GM18519 (cell line): ENCODE data around the gene RPL29.

Experiments
- ATAC-seq: cut with Tn5 transposase; IDR thresholded peaks from one replicate; pipeline ENCODE4 v1.9.1; 2021; ENCODE audit warnings: mild to moderate bottlenecking, moderate library complexity; ENCODE audit not compliant: unreplicated experiment, low FRiP score

The RPL29 gene

DNA sequence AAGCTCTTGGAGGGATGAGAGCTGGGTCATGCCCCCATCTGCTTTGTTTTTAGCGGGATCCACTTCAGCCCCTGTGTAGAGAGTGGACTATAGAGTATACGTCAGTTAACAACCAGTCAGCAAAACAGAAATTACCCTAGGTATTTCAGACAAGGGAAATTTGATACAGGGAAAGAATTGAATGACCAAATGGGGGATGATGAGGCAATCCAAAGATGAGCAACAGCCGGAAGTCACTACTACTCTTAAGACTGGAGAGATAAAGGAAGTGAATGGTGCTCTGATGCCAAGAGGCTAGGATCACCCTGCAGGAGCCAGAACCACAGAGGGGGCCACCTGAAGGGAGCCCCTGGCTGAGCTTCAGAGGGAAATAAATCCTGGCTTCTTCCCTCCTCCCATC lies 42.2 kb downstream of the RPL29 start:
- ATAC-seq, result no peak

DNA sequence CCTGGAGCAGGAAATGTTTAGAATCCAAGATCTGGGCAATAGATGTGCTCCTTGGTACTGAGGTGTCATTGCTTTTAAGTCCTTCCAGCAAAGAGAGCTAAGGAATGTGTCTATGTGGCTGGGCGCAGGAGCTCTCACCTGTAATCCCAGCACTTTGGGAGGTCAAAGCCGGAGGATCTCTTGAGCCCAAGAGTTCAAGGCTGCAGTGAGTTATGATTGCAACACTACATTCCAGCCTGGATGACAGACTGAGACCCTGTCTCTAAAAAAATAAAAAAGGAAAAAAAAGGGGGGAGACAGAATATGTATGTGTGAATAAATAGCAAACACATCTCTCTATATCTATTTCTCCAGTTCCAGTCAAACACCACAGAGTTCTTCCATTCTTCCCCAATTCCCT lies 44.8 kb downstream of the RPL29 start:
- ATAC-seq, result no peak

DNA sequence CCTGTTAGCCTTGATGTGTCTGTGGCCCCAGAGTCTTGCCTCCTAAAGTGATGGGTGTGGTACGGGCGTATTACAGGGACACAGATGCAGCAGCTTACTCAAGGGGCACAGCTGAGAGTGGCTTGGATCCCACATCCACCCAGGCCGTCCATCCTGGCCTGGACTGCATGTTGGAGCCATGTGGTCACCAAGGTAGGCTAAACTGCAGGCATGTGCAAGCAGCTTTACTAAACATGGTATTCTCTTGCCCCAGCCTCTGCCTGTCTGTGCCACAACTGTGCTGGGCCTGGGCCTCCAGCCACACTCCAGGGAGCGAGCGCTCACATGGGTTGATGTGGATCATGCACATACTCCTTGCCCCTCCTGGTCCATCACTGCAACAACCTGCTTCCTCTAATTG lies 46.6 kb downstream of the RPL29 start:
- ATAC-seq, result no peak

DNA sequence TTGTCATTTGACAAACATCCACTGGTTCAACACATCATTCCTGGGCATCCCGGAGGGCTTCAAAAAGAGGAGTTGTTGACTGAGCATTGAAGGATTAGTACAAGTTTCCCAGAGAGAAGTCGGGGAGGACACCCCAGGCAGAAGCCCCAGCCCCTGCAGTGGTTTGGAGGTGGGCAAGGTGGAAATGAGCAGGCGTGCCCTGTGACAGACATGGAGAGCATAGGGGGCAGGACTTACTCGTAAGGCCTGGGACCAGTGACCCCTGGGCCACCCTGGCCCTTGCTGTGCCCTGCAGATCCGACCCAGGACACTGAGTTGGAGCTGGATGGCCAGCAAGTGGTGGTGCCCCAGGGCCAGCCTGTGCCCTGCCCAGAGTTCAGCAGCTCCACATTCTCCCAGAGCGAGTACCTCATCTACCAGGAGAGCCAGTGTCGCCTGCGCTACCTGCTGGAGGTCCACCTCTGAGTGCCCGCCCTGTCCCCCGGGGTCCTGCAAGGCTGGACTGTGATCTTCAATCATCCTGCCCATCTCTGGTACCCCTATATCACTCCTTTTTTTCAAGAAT lies 47.6 kb downstream of the RPL29 start:
- ATAC-seq, result no peak

DNA sequence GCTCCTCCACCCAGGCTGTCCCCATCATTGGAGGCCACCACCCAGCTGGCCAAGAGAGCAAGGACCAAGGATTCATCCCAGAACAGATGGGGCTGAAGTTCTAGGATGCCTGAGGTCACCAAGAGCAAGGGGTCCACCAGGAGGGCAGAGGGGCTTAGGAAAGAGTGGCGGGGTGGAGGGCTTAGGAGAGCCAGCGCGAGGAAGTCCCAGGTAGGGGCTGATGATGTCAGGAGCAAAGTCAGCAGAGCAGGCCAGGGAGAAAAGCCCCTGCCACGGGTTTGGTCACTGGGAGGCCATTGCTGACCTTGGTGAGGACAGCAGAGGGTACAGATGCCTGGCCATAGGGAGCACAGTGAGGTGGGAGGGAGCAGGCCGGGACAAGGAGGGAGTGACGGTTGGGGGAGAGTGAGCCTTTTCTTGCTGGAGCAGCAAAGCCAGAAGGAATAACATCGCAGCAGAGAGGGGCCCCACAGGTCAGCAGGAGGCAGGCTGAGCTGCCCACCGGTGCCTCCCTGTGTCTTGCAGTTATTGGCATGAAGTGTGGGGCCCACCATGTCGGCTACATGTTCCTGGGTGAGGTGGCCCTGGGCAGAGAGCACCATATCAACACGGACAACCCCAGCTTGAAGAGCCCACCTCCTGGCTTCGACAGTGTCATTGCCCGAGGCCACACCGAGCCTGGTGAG lies 48.3 kb downstream of the RPL29 start:
- no peak for ATAC-seq

DNA sequence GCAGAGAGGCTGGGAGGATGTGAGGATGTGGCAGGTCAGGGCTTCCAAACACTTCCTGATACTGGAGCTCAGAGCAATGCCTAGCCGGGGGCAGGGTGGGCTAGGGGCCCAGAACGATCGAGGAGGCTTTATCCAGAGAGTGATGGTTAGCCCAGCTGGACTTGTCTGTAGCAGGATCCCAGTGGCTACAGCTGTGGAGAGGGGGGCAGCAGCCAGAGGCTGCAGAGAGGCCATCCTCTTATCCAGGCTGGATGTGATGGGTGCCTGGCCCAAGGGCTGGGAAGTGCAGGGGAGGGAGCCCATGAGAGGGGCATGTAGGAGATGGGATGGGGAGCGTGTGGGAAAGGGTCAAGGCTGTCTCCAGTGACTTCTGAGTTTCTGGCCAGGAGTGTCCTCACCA lies 48.9 kb downstream of the RPL29 start:
- no peak for ATAC-seq

DNA sequence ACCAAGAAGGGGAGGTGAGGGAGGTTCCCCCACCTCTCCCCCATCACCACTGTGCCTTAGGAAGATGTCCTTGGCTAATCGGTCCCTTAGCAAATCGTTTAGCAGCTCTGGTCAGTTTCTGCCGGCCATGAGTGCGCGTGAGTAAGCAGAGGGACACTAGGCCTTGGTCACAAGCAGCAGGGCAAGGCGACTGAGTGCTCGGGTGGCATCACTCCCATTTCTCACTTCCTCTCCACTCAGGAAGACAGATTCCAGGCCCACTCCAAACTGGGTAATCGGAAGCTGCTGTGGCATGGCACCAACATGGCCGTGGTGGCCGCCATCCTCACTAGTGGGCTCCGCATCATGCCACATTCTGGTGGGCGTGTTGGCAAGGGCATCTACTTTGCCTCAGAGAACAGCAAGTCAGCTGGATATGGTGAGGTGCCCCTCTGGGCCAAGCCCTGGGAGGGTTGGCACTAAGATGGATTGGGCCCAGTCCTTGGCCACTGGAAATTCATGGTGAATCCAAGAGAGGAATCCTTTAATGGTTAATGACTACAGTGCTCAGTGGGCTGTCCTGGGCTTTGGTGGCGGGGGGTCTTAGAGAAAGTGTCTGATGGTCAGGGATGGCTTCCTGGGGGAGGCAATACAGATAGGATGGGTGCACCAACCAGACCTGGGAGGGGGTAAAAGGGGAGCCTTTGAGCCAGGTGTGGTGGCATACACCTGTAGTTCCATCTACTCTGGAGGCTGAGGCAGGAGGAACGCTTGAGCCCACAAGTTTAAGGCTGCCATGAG lies 49.6 kb downstream of the RPL29 start:
- ATAC-seq, result no peak

DNA sequence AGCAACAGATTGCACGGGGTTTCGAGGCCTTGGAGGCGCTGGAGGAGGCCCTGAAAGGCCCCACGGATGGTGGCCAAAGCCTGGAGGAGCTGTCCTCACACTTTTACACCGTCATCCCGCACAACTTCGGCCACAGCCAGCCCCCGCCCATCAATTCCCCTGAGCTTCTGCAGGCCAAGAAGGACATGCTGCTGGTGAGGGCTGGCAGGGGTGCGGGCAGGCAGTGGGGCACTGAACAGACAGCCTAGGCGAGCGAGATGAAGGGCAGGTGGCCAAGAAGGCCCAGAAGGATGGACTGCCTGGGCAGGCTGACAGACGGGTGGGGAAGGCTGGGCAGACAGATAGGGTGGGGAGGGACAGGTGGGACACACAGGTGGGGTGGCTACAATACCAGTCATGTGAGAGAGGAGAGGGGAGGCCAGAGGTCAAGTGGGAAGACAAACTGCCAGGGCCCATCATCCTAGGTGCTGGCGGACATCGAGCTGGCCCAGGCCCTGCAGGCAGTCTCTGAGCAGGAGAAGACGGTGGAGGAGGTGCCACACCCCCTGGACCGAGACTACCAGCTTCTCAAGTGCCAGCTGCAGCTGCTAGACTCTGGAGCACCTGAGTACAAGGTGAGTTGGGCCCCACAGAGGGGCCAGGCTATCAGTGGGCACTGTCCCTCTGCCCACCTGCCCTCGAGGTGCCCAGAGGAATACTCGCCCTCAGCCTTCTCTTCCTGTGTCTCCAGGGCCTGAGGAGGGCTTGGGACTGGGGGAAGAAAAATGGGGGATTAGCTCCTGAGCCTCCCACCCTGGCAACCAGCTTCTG lies 50.5 kb downstream of the RPL29 start:
- no peak for ATAC-seq

DNA sequence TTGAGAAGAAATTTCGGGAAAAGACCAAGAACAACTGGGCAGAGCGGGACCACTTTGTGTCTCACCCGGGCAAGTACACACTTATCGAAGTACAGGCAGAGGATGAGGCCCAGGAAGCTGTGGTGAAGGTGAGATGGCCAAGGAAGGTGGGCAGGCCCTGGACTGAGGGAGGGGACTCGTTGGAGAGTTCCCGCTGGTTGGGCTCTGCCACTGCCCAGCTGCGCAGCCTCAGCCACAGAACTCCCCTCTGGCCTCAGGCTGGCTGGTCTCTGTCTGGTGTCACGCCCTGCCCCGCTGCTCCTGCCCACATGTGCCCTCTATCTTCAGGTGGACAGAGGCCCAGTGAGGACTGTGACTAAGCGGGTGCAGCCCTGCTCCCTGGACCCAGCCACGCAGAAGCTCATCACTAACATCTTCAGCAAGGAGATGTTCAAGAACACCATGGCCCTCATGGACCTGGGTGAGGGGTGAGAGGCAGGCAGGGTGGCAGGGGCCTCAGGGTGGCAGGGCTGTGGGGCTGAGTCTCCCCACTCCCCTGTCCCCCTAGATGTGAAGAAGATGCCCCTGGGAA lies 51.2 kb downstream of the RPL29 start:
- no peak for ATAC-seq
